Measurements from ENCODE around the gene ALDH1A2. TPM values are rescaled to one million over a fixed set of nuclear protein-coding genes. Genes with fewer than 3 reads are reported as not detected.

Gene ALDH1A2
- total RNA-seq, 1 experiment from 2014 or later = 0.98 TPM

GRCh38 chr15:58060575-58060974 lies 4.9 kb downstream of the ALDH1A2 start:
- TF ChIP-seq TCF7L2 (IDR thresholded peaks at IDR 0.05; ENCODE audit: low read depth, low read length) = no peak
- no peak for TF ChIP-seq SIN3A (IDR thresholded peaks at IDR 0.05; ENCODE audit: borderline replicate concordance, insufficient read depth, low read depth, low read length)
- TF ChIP-seq, protein P1, sequence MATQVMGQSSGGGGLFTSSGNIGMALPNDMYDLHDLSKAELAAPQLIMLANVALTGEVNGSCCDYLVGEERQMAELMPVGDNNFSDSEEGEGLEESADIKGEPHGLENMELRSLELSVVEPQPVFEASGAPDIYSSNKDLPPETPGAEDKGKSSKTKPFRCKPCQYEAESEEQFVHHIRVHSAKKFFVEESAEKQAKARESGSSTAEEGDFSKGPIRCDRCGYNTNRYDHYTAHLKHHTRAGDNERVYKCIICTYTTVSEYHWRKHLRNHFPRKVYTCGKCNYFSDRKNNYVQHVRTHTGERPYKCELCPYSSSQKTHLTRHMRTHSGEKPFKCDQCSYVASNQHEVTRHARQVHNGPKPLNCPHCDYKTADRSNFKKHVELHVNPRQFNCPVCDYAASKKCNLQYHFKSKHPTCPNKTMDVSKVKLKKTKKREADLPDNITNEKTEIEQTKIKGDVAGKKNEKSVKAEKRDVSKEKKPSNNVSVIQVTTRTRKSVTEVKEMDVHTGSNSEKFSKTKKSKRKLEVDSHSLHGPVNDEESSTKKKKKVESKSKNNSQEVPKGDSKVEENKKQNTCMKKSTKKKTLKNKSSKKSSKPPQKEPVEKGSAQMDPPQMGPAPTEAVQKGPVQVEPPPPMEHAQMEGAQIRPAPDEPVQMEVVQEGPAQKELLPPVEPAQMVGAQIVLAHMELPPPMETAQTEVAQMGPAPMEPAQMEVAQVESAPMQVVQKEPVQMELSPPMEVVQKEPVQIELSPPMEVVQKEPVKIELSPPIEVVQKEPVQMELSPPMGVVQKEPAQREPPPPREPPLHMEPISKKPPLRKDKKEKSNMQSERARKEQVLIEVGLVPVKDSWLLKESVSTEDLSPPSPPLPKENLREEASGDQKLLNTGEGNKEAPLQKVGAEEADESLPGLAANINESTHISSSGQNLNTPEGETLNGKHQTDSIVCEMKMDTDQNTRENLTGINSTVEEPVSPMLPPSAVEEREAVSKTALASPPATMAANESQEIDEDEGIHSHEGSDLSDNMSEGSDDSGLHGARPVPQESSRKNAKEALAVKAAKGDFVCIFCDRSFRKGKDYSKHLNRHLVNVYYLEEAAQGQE (IDR thresholded peaks at IDR 0.05; ENCODE audit: insufficient read depth in 1 of 2, low read depth in 2 of 2, low read length in 1 of 2) = no peak
- TF ChIP-seq, protein P2, sequence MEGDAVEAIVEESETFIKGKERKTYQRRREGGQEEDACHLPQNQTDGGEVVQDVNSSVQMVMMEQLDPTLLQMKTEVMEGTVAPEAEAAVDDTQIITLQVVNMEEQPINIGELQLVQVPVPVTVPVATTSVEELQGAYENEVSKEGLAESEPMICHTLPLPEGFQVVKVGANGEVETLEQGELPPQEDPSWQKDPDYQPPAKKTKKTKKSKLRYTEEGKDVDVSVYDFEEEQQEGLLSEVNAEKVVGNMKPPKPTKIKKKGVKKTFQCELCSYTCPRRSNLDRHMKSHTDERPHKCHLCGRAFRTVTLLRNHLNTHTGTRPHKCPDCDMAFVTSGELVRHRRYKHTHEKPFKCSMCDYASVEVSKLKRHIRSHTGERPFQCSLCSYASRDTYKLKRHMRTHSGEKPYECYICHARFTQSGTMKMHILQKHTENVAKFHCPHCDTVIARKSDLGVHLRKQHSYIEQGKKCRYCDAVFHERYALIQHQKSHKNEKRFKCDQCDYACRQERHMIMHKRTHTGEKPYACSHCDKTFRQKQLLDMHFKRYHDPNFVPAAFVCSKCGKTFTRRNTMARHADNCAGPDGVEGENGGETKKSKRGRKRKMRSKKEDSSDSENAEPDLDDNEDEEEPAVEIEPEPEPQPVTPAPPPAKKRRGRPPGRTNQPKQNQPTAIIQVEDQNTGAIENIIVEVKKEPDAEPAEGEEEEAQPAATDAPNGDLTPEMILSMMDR (IDR thresholded peaks at IDR 0.05) = no peak
- H3K4me3 ChIP-seq (ENCODE audit: low read depth in 2 of 2, low read length in 2 of 2) = no peak overlapping the region
- in situ Hi-C loops (cut with HindIII; ENCODE audit: low pct_unique_long_range_greater_than_20kb, low sequenced_read_pairs) = no loop called here

DNA sequence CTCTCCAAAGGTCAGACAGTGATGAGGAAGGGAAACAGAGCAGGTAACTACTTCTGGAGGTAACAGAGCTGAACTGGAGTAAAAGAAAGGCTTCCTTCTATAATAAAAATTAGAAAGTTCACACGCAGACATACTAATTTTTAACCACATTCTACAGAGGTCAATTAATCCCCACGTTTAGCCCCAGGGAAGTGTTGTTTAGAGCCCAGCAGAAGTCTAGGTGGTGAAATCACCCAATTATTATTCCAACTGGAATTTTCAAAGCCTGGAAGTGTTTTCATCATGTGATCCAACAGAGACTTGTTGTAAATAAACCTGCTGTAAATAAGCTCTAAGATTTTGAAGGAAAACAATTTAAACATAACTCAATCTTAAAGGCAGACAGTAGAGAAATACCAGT lies 6.8 kb downstream of the ALDH1A2 start:
- Histone ChIP-seq H3K36me3 (ENCODE audit: control insufficient read depth, insufficient read depth, low read length) (no peaks in the 10 kb centered on the region), H3K27me3 (ENCODE audit: control insufficient read depth, insufficient read depth, low read length) (peaks cover 12% of the 10 kb centered on the region), H3K27ac (ENCODE audit: low read length) (no peak overlapping the region), H3K4me3 (ENCODE audit: low read depth in 2 of 2, low read length in 2 of 2) (no peak overlapping the region), H3K4me1 (ENCODE audit: control insufficient read depth, insufficient read depth, low read length) (no peaks in the 10 kb centered on the region), H3K9me3 (ENCODE audit: control insufficient read depth, insufficient read depth, low read depth, low read length) (no peaks in the 10 kb centered on the region)
- DNase-seq (ENCODE audit: low read depth, low spot score) (no peak), ATAC-seq (no peak)
- no TSS peak for BruUV-seq (replicated peaks)
- no peak for TF ChIP-seq POLR2AphosphoS5 (IDR thresholded peaks at IDR 0.05; ENCODE audit: low read depth, low read length)
- no peak for TF ChIP-seq TCF7L2 (IDR thresholded peaks at IDR 0.05; ENCODE audit: low read depth, low read length)
- TF ChIP-seq, protein P1 (IDR thresholded peaks at IDR 0.05; ENCODE audit: insufficient read depth in 1 of 2, low read depth in 2 of 2, low read length in 1 of 2) = no peak
- TF ChIP-seq, protein P2 (IDR thresholded peaks at IDR 0.05) = no peak
- TF ChIP-seq SIN3A (IDR thresholded peaks at IDR 0.05; ENCODE audit: borderline replicate concordance, insufficient read depth, low read depth, low read length) = no peak
- intact Hi-C loops (cut with micrococcal nuclease; ENCODE audit: unreplicated experiment) = no loop called here
- ChIA-PET POLR2A (no interaction called here), CTCF (no interaction called here)
- in situ Hi-C loops (cut with HindIII; ENCODE audit: low pct_unique_long_range_greater_than_20kb, low sequenced_read_pairs) = no loop called here

More at GRCh38 chr15:58060575-58060974, 4.9 kb downstream of the ALDH1A2 start:
- H3K27me3 ChIP-seq (ENCODE audit: control insufficient read depth, insufficient read depth, low read length) = peaks cover 20% of the 10 kb centered on the region
- intact Hi-C loops (cut with micrococcal nuclease; ENCODE audit: unreplicated experiment) = no loop called here
- ATAC-seq (no peak), DNase-seq (ENCODE audit: low read depth, low spot score) (no peak)
- H3K27ac ChIP-seq (ENCODE audit: low read length) = no peak overlapping the region
- CTCF ChIA-PET = no interaction called here
- BruUV-seq (replicated peaks) = no TSS peak
- POLR2A ChIA-PET = no interaction called here
- no peaks in the 10 kb centered on the region for H3K4me1 ChIP-seq (ENCODE audit: control insufficient read depth, insufficient read depth, low read length)
- H3K9me3 ChIP-seq (ENCODE audit: control insufficient read depth, insufficient read depth, low read depth, low read length) = no peaks in the 10 kb centered on the region
- H3K36me3 ChIP-seq (ENCODE audit: control insufficient read depth, insufficient read depth, low read length) = no peaks in the 10 kb centered on the region

Measured in Panc1 (cell line).